ENCODE results near the gene SFXN1. TPM values are rescaled to one million over a fixed set of nuclear protein-coding genes. Genes with fewer than 3 reads are reported as not detected.

SFXN1 gene
- total and polyA plus RNA-seq, 9 of the 15 experiments (the other 6 are each of a cell fraction or from before 2014, with no cell fraction given), result 31.8 to 261 (median 113) TPM

DNA sequence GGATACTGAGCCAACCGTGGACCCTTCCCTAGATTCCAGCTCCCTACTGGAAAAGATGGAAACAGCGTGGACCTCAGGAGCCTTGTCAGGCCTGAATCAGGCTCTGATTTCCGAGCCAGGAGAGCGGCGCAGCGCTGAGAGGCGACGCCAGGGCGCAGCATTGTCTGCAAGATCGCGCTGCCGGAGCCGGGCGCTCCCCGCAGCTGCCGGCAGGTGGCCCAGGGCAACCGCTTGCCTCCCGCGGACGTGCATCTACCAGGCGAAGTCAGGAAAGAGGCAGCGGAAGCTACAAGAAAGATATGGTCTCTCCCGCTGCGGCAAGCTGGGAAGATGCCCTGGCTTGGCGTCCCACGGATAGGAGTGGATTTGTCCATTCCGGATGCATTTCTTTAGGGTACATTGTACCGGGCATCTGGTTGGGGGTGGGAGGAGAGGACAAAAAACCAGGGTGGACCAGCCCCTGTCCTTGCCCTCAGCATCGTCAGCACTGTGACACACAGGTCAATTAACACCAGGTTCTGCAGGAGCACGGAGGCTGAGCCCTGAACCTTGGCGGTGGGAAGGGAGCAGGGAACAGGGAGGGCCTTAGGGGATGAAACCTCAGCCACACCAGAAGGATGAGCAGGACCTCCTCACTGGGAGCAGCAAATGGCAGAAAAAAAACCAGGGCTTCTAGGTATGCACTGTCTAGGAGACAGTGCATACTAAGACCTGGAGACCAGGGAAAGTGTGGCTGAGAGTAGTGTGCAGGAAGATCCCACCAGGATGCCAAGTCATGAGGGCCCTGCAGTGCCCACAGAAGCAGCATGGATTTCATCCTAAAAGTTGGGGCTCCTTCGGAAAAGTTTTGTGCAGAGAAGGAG, 55.9 kb downstream of the SFXN1 start (continued):
- TF ChIP-seq CUX1 (CRISPR knock-in tag; IDR thresholded peaks at IDR 0.05), result no peak
- no peak for TF ChIP-seq SRSF7 (optimal IDR thresholded peaks at IDR 0.05; ENCODE audit: low read depth, low read length)
- peak; percentile 45; the same call in 1 of the 2 replicates for TF ChIP-seq GABPB1 (CRISPR knock-in tag; IDR thresholded peaks at IDR 0.05)
- TF ChIP-seq PHTF2 (CRISPR knock-in tag; IDR thresholded peaks at IDR 0.05), result no peak
- TF ChIP-seq, protein P1, sequence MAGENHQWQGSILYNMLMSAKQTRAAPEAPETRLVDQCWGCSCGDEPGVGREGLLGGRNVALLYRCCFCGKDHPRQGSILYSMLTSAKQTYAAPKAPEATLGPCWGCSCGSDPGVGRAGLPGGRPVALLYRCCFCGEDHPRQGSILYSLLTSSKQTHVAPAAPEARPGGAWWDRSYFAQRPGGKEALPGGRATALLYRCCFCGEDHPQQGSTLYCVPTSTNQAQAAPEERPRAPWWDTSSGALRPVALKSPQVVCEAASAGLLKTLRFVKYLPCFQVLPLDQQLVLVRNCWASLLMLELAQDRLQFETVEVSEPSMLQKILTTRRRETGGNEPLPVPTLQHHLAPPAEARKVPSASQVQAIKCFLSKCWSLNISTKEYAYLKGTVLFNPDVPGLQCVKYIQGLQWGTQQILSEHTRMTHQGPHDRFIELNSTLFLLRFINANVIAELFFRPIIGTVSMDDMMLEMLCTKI (IDR thresholded peaks at IDR 0.05; ENCODE audit: partially characterized antibody), result no peak
- TF ChIP-seq NONO (IDR thresholded peaks at IDR 0.05; ENCODE audit: low read depth in 2 of 2, low read length in 1 of 2), result no peak
- no peak for TF ChIP-seq SUPT5H (IDR thresholded peaks at IDR 0.05)
- TF ChIP-seq ETS2 (tag; IDR thresholded peaks at IDR 0.05; ENCODE audit: borderline replicate concordance, poor library complexity, severe bottlenecking), result no peak
- peak; percentile 52; the same call in 1 of the 2 replicates for TF ChIP-seq KLF16 (IDR thresholded peaks at IDR 0.05)
- no peak for TF ChIP-seq CBX3 (IDR thresholded peaks at IDR 0.05; ENCODE audit: borderline replicate concordance in 1 of 2, low read length in 2 of 2)
- 0 out of 2 replicates have a peak, but pooled peaks have one; percentile 35 for TF ChIP-seq ETV5 (CRISPR knock-in tag; IDR thresholded peaks at IDR 0.05; ENCODE audit: low read depth)
- no peak for TF ChIP-seq PREB (CRISPR knock-in tag; IDR thresholded peaks at IDR 0.05)
- TF ChIP-seq FOXJ3 (CRISPR knock-in tag; IDR thresholded peaks at IDR 0.05), result no peak
- no peak for TF ChIP-seq FUS (optimal IDR thresholded peaks at IDR 0.05; ENCODE audit: low read depth, low read length)
- TF ChIP-seq ZNF143 (CRISPR knock-in tag; IDR thresholded peaks at IDR 0.05), result no peak
- TF ChIP-seq CTBP1 (IDR thresholded peaks at IDR 0.05; ENCODE audit: borderline replicate concordance), result peak; percentile 67; the same call in 1 of the 2 replicates
- TF ChIP-seq MTA3 (IDR thresholded peaks at IDR 0.05; ENCODE audit: borderline replicate concordance), result no peak

Data from K562 (cell line).